Testis (tissue), 2 donors: ENCODE measurements around the gene PPARGC1A.

Source experiments
- POLR2A ChIP-seq: fragments of 450-650 bp; IDR thresholded peaks from one replicate; pipeline ENCODE4 v1.6.1; 2017; ENCODE audit warnings: antibody characterized with exemption, mild to moderate bottlenecking, moderate library complexity
- TF ChIP-seq, protein P1 (sequence below), 3 experiments: fragments of 450-650 bp in 2 of 3; fragments of 200-600 bp in 1 of 3; sonication (generic) in 1 of 3; IDR thresholded peaks; one replicate each; pipeline ENCODE4 v1.5.1; 2016 to 2019; ENCODE audit warnings: antibody characterized with exemption in 3 of 3, mild to moderate bottlenecking in 2 of 3, moderate library complexity in 1 of 3

DNA sequence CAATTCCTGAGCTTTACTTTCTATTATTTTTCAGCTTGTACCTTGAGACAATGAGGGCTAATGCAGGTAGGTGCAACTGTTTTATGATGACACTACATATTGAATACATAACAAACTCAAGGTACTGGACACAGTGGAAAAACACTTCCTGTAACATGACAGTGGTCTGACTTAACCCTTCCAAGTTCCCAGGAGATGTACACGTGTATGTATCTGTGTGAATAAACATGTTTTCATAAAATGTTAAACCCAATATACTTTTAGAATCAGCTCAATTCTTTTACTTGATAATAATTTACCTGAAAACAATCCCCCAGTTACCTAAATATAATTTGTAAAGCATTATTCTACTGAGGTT lies 1.2 kb upstream of the PPARGC1A start:
- TF ChIP-seq, protein P1, sequence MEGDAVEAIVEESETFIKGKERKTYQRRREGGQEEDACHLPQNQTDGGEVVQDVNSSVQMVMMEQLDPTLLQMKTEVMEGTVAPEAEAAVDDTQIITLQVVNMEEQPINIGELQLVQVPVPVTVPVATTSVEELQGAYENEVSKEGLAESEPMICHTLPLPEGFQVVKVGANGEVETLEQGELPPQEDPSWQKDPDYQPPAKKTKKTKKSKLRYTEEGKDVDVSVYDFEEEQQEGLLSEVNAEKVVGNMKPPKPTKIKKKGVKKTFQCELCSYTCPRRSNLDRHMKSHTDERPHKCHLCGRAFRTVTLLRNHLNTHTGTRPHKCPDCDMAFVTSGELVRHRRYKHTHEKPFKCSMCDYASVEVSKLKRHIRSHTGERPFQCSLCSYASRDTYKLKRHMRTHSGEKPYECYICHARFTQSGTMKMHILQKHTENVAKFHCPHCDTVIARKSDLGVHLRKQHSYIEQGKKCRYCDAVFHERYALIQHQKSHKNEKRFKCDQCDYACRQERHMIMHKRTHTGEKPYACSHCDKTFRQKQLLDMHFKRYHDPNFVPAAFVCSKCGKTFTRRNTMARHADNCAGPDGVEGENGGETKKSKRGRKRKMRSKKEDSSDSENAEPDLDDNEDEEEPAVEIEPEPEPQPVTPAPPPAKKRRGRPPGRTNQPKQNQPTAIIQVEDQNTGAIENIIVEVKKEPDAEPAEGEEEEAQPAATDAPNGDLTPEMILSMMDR (IDR thresholded peaks at IDR 0.05): no peak
- no peak for TF ChIP-seq POLR2A
